ENCODE data around the gene PPP2R3C.

DNA sequence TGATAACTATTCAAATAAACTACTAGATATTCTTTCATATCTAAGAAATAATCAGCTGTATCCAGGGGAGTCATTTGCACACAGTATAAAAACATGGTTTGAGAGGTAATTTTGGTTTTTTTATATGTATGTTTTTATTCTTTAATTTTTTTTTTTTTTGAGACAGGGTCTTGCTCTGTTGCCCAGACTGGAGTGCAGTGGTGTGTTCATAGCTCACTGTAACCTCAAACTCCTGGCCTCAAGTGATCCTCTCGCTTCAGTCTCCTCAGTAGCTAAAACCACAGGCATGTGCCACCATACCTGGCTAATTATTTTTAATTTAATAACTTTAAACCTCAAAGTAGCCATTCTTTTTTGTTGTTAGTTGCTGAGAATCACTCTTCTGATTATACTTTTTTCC, 2.3 kb upstream of the PPP2R3C start:
- TF ChIP-seq EP300 (IDR thresholded peaks at IDR 0.05; ENCODE audit: borderline replicate concordance) (no peak), EGR1 (IDR thresholded peaks at IDR 0.05) (no peak)
